Erythroblast (primary cell): ENCODE results near the gene AUTS2.
"Not testable (repeated sequence)": the region's sequence is repeated elsewhere in the genome, so short reads cannot be mapped to it uniquely, and the experiment has no call there.

Experiments
- DNase-seq, 2 experiments: peaks; one replicate each; lab custom pipeline; 2025; lab: John Stamatoyannopoulos, UW
- GATA1 ChIP-seq: IDR thresholded peaks from 2 replicates; pipeline ENCODE4 v1.6.1; 2011; ENCODE audit warnings: low read depth, mild to moderate bottlenecking, control low read depth, low read length, moderate library complexity
- POLR2A ChIP-seq: IDR thresholded peaks from 2 replicates; pipeline ENCODE4 v1.6.1; 2011; ENCODE audit warnings: mild to moderate bottlenecking, low read length

Gene AUTS2

DNA sequence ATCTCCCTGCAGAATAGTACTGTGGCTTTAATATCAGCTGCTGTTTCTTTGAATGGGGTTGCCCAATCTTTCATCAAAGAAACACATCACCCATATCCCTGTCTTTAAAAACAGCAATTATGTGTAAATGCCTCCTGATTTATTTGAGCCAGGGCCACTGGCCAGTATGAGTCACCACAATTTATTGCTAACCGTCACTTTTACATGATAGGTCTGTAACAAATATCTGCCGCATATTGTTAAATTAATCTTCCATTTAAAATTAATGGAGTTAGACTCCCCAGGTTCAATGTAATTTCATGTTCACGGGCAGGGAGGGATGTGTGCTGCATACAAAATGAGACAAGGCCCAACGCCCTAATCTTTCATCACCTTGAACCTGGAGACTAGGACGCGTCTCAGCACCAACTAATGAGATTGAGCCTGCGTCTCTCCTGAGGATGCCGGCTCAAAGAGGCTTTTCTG lies 673.4 kb downstream of the AUTS2 start:
- TF ChIP-seq GATA1: no peak
- no peak for TF ChIP-seq POLR2A
- no peak for DNase-seq

- not testable (repeated sequence) for DNase-seq
Measured at GRCh38 chr7:70275570-70275969, 677.3 kb downstream of the AUTS2 start.

GRCh38 chr7:70285187-70285586 lies 686.9 kb downstream of the AUTS2 start:
- no peak for DNase-seq
- TF ChIP-seq GATA1 (no peak), POLR2A (no peak)

GRCh38 chr7:70285854-70286253 lies 687.6 kb downstream of the AUTS2 start:
- no peak for DNase-seq
- TF ChIP-seq GATA1 (no peak), POLR2A (no peak)

DNA sequence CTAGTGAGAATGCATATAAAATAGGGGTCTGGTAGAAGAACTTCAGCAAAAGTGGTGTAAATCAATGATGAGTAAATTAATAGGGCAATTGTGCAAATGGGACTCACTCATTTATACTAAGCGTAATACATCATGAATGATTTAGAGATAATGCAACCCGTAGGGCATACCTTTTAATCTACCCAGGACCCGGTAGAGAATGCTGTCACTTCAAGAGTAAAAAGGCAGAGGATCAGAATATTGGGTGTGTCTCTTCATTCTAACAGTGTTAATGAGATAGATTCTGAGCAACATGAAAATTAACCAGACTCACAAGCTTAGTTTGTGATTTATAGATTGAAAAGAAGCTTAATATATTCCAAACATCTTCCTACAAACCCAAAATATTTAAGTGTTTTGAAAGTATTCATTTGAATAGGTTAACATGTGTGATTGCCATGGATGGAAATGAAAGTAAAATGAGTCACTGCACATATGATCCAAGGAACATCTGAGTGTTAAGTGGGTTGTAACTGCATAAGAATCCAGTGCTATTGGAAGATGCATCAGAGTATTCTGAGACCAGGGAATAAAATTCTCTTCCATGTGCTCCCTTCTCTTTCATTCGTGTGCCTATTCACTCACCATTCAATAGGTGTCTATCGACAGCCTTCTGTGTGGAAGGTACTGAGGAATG lies 690.6 kb downstream of the AUTS2 start:
- no peak for DNase-seq

DNA sequence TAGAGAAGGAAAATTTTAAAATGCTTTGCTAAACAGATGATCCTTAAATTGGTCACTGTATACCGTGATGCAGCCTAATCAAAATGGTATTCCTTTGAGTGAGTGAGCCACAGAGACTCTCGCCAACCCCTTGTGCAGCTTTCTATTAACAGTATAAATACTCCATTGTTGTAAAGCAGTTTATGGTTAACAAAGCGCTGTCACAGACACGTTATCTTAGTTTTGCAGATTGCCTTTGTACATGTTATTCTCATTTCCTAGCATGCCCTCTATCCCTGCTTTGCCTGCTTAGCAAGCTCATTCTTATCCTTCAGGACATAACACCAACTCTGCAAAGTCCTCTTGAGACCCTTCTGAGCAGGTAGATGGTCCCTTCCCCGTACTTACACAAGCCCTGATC lies 694.4 kb downstream of the AUTS2 start:
- TF ChIP-seq GATA1: no peak
- DNase-seq: no peak

More for the DNA sequence above, 690.6 kb downstream of the AUTS2 start:
- no peak for TF ChIP-seq GATA1
- TF ChIP-seq POLR2A: no peak

- DNase-seq: no peak
- TF ChIP-seq POLR2A (no peak), GATA1 (no peak)
Measured at GRCh38 chr7:70294211-70294911, 696.1 kb downstream of the AUTS2 start.

GRCh38 chr7:70298780-70299471 lies 700.7 kb downstream of the AUTS2 start:
- no peak for DNase-seq
- TF ChIP-seq POLR2A: no peak
- TF ChIP-seq GATA1: no peak

- TF ChIP-seq GATA1: no peak
- TF ChIP-seq POLR2A: no peak
- no peak for DNase-seq
Measured at GRCh38 chr7:70299472-70299807, 701.2 kb downstream of the AUTS2 start.

DNA sequence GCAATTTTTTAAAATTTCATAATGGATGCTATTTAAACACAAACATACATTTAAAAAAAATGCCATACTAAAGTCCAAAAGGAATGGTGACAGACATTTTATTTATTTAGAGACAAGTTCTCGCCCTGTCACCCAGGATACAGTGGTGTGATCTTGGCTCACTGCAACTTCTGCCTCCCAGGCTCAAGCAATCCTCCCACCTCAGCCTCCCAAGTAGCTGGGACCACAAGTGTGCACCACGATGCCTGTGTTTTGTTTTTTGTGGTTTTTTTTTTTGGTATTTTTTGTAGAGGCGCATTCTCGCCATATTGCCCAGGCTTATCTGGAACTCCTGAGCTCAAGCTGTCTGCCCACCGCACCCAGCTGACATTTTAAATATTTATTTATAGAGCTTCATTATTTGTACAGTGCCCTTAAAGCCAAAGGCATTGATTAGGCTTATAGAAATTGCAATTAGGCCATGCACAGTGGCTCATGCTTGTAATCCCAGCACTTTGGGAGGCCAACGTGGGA lies 703.5 kb downstream of the AUTS2 start:
- TF ChIP-seq GATA1 (no peak), POLR2A (no peak)
- DNase-seq: no peak

GRCh38 chr7:70303309-70303708 lies 705.0 kb downstream of the AUTS2 start:
- TF ChIP-seq GATA1 (no peak), POLR2A (no peak)
- DNase-seq: no peak

DNA sequence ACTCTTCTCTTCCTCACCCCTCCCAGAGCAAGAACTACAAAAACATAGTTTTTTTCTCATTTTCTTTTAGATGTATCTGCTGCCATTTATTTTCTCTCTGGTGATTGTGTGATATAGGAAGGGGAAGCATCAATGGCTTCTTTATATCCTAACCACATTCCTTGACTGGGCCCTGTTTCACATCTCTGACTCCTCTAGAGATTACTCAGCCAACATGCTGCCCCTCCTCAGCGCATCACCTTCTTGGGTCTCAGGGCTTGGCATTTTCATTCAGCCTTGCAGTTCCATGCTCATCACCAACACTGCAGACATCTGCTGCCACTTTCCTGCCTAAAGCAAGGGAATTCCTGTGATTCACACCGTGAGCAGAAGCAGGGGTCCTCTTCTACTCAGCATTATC lies 705.5 kb downstream of the AUTS2 start:
- no peak for DNase-seq
- TF ChIP-seq GATA1: no peak
- TF ChIP-seq POLR2A: no peak

DNA sequence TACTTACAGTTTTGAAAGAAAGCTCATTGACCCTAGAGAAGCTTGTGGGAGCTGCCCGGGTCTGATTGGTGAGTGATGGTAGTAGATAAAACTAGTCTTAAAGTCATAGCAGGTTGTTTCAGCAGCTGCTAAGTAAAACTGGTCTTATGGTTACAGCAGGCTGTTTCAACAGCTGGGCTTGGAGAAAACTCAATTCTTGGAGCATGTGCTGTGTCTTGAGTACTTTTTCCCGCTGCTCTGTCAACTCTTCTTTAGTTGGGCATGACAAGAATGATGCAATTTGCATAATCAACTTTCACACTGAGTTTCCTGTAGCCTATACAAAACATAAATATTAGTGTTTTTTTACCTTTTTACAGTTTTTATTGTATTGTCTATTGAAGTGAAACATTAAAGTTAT lies 707.9 kb downstream of the AUTS2 start:
- no peak for DNase-seq
- TF ChIP-seq POLR2A (no peak), GATA1 (no peak)

- DNase-seq: no peak
- no peak for TF ChIP-seq GATA1
- no peak for TF ChIP-seq POLR2A
Measured at GRCh38 chr7:70307544-70308106, 709.4 kb downstream of the AUTS2 start.

GRCh38 chr7:70312336-70312735 lies 714.1 kb downstream of the AUTS2 start:
- no peak for TF ChIP-seq GATA1
- no peak for TF ChIP-seq POLR2A

More at GRCh38 chr7:70312336-70312735, 714.1 kb downstream of the AUTS2 start:
- no peak for DNase-seq
